Measurements from ENCODE around the gene PSMD8. TPM values are rescaled to one million over a fixed set of nuclear protein-coding genes. Genes with fewer than 3 reads are reported as not detected.
A peak's percentile ranks its signal among the peaks of the same experiment; 100 is the strongest.

The PSMD8 gene
- total and polyA plus RNA-seq, 12 donors: 113 to 513 (median 302) TPM

GRCh38 chr19:38381138-38381537, 6.8 kb downstream of the PSMD8 start:
- H3K27me3 ChIP-seq: peaks cover 0 to 20% (median 0%) of the 10 kb centered on the region in 7 donors
- H3K27ac ChIP-seq: no peak overlapping the region
- no peak overlapping the region for H3K4me3 ChIP-seq
- no peak for DNase-seq
- H3K4me1 ChIP-seq: peaks cover 4 to 31% (median 13%) of the 10 kb centered on the region in 9 donors
- H3K36me3 ChIP-seq: peaks cover 0 to 98% (median 55%) of the 10 kb centered on the region in 9 donors
- 80 to 87% methylated on average over 9 of the region's 9 CpGs for whole genome bisulfite sequencing, 2 donors
- no peak for TF ChIP-seq CTCF (IDR thresholded peaks at IDR 0.05)
- intact Hi-C loops (cut with DNase I): no loop called here
- ATAC-seq: no peak
- no peaks in the 10 kb centered on the region for H3K9me3 ChIP-seq

GRCh38 chr19:38383184-38383583, 8.8 kb downstream of the PSMD8 start:
- H3K27ac ChIP-seq: no peak overlapping the region
- 89 to 93% methylated on average over 10 of the region's 10 CpGs for WGBS, 2 donors
- no peak overlapping the region for H3K4me3 ChIP-seq
- TF ChIP-seq CTCF (IDR thresholded peaks at IDR 0.05): no peak
- H3K9me3 ChIP-seq: no peaks in the 10 kb centered on the region
- H3K4me1 ChIP-seq: peaks cover 11 to 31% (median 21%) of the 10 kb centered on the region in 9 donors
- H3K27me3 ChIP-seq: peaks cover 0 to 30% (median 0%) of the 10 kb centered on the region in 7 donors
- ATAC-seq: no peak
- DNase-seq: no peak
- peaks cover 0 to 82% (median 55%) of the 10 kb centered on the region in 9 donors for H3K36me3 ChIP-seq
- intact Hi-C loops (cut with DNase I): no loop called here

GRCh38 chr19:38383743-38384142, 9.4 kb downstream of the PSMD8 start:
- Histone ChIP-seq H3K9me3 (no peaks in the 10 kb centered on the region), H3K27me3 (peaks cover 0 to 34% (median 0%) of the 10 kb centered on the region in 7 donors), H3K4me3 (no peak overlapping the region), H3K4me1 (peaks cover 15 to 34% (median 26%) of the 10 kb centered on the region in 9 donors), H3K27ac (no peak overlapping the region), H3K36me3 (peaks cover 0 to 78% (median 54%) of the 10 kb centered on the region in 9 donors)
- DNase-seq: no peak
- intact Hi-C loops (cut with DNase I): no loop called here
- ATAC-seq: no peak
- 96 to 98% methylated on average over 2 of the region's 2 CpGs for WGBS, 2 donors
- no peak for TF ChIP-seq CTCF (IDR thresholded peaks at IDR 0.05)

GRCh38 chr19:38384209-38385027, 10.0 kb downstream of the PSMD8 start:
- 84 to 88% methylated on average over 10 of the region's 10 CpGs for WGBS, 2 donors
- intact Hi-C loops (cut with DNase I): no loop called here
- Histone ChIP-seq H3K4me3 (no peak overlapping the region), H3K4me1 (peaks cover 15 to 38% (median 33%) of the 10 kb centered on the region in 9 donors), H3K27ac (no peak overlapping the region), H3K27me3 (peaks cover 0 to 41% (median 0%) of the 10 kb centered on the region in 7 donors), H3K36me3 (peaks cover 0 to 71% (median 47%) of the 10 kb centered on the region in 9 donors), H3K9me3 (no peaks in the 10 kb centered on the region)
- TF ChIP-seq CTCF (IDR thresholded peaks at IDR 0.05): peak in 1 of 9 donors; percentile 12
- no peak for DNase-seq
- no peak for ATAC-seq

All from heart right ventricle (tissue), 16 donors.